ENCODE measurements around the gene PIGU.

Gene PIGU

DNA sequence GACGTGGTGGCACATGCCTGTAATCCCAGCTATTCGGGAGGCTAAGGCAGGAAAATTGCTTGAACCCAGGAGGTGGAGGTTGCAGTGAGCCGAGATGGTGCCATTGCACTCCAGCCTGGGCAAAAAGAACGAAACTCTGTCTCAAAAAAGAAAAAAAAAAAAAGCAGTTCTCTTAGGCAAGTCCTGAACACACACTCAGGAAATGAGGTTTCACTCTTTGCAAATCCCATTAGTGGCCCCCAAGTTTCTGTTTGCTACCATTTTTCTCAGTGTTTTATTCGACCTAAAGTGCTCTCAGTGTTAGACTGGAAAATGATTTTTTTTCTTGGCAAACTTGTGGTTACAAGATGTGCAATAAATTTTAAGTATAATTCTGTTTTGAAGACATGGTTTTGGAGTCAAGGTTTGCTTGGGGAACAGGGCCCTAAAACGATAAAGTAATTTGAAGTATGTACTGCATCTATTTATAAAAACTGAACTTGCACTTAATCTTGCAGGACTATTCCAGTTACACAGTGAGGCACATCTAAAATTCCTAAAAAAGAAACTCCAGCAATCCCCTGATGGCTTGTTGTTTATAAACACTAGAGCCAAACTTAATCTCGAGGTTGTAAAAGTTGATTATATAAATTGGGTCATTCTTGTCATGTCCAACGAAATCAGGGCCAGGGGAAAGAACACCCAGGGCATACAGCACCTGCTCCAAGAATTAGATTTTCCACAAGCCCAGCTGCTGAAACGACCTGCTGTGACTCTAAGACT lies 75.8 kb downstream of the PIGU start:
- TF ChIP-seq POLR2AphosphoS5 (IDR thresholded peaks at IDR 0.05; ENCODE audit: low read depth, low read length), result no peak
- no peak for TF ChIP-seq SIN3A (IDR thresholded peaks at IDR 0.05; ENCODE audit: borderline replicate concordance, insufficient read depth, low read length)

DNA sequence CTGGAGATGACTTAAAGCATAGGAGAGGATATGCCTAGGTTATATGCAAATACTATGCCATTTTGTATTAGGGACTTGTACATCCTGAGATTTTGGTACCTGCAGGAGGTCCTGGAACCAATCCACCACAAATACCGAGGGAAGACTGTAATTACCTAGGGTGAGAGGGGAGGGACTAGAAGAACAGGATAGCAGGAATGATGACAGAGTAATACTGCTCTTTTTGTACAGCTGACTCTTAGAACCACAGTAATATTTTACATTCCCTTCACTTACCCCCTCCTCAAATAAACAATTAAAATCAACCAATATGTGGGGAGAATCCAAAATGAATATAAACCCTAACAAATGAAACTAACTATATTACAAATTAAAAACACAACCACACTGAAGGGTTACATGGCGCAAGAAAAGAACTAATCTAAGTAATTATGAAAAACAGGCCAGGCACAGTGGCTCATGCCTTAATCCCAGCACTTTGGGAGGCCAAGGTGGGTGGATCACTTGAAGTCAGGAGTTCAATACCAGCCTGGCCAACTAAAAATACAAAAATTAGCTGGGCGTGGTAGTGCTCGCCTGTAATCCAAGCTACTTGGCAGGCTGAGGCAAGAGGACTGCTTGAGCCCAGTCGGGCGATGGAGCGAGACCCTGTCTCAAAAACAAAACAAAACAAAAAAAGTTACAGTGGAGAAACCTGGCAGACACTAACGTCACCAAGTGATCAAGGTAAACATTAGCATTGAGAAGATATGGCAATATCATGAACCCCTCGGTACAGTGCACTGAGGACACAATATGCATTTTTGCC lies 81.3 kb downstream of the PIGU start:
- TF ChIP-seq TAF1 (IDR thresholded peaks at IDR 0.05; ENCODE audit: borderline replicate concordance, insufficient read depth, low read length) (no peak), POLR2AphosphoS5 (IDR thresholded peaks at IDR 0.05; ENCODE audit: low read depth, low read length) (no peak), FOXP2 (optimal IDR thresholded peaks at IDR 0.05; ENCODE audit: borderline replicate concordance, extremely low read depth, extremely low read length, insufficient read depth) (no peak), SIN3A (IDR thresholded peaks at IDR 0.05; ENCODE audit: borderline replicate concordance, insufficient read depth, low read length) (no peak)
- TF ChIP-seq, protein P1, sequence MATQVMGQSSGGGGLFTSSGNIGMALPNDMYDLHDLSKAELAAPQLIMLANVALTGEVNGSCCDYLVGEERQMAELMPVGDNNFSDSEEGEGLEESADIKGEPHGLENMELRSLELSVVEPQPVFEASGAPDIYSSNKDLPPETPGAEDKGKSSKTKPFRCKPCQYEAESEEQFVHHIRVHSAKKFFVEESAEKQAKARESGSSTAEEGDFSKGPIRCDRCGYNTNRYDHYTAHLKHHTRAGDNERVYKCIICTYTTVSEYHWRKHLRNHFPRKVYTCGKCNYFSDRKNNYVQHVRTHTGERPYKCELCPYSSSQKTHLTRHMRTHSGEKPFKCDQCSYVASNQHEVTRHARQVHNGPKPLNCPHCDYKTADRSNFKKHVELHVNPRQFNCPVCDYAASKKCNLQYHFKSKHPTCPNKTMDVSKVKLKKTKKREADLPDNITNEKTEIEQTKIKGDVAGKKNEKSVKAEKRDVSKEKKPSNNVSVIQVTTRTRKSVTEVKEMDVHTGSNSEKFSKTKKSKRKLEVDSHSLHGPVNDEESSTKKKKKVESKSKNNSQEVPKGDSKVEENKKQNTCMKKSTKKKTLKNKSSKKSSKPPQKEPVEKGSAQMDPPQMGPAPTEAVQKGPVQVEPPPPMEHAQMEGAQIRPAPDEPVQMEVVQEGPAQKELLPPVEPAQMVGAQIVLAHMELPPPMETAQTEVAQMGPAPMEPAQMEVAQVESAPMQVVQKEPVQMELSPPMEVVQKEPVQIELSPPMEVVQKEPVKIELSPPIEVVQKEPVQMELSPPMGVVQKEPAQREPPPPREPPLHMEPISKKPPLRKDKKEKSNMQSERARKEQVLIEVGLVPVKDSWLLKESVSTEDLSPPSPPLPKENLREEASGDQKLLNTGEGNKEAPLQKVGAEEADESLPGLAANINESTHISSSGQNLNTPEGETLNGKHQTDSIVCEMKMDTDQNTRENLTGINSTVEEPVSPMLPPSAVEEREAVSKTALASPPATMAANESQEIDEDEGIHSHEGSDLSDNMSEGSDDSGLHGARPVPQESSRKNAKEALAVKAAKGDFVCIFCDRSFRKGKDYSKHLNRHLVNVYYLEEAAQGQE (IDR thresholded peaks at IDR 0.05; ENCODE audit: insufficient read depth in 1 of 2, low read depth in 2 of 2, low read length in 2 of 2), result no peak

DNA sequence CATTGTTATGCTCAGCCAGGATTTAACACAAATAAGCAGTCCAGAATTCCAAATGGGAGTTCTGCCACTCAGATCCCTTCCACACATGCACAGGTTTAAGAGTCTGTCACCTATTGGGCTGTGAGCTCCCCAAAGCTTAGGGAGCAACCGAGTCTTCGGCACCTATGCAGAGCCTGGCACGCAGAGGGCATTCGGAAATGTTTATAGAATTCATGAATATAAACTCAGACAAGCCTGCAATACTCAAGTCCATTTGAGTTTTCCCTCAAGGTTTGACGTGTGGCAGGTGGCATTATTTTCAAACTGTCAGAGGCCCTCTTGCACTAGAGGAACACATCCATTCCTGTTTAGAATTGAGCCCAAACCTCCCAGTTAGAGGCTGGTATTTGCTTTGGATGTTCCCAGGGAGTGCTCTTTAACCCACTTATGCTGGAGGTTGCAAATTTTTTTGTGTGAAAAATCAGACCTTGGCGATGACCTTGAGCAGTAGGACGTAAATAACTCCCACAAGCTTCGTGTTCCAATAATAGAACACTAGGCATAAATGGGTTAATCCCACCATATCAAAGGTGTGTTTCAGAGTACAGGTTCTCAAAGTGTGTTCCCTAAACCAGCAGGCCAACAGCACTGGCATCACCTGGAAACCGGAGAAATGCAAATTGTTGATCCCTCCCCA lies 90.3 kb downstream of the PIGU start:
- no peak for TF ChIP-seq SIN3A (IDR thresholded peaks at IDR 0.05; ENCODE audit: borderline replicate concordance, insufficient read depth, low read length)
- TF ChIP-seq FOXP2 (optimal IDR thresholded peaks at IDR 0.05; ENCODE audit: borderline replicate concordance, extremely low read depth, extremely low read length, insufficient read depth), result no peak
- TF ChIP-seq POLR2AphosphoS5 (IDR thresholded peaks at IDR 0.05; ENCODE audit: low read depth, low read length), result no peak
- TF ChIP-seq TAF1 (IDR thresholded peaks at IDR 0.05; ENCODE audit: borderline replicate concordance, insufficient read depth, low read length), result no peak
- TF ChIP-seq, protein P1 (IDR thresholded peaks at IDR 0.05; ENCODE audit: insufficient read depth in 1 of 2, low read depth in 2 of 2, low read length in 2 of 2), result no peak

DNA sequence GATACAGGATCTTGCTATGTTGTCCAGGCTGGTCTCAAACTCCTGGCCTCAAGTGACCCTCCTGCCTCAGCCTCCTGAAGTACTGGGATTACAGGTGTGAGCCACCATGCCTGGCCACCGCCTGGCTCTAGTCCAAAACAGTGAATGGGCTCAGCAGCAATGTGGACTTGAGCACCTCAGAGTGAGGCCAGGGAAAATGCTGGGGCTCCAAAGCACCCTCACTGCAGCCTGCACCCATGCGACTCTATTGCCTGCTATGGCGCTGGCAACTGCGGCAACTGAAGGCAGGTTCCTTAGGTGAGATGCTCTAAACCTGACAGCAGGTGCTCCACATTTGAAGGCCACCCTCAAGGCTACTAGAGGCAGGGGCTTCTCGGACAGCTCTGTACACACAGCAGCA lies 91.9 kb downstream of the PIGU start:
- TF ChIP-seq POLR2AphosphoS5 (IDR thresholded peaks at IDR 0.05; ENCODE audit: low read depth, low read length), result no peak
- no peak for TF ChIP-seq TAF1 (IDR thresholded peaks at IDR 0.05; ENCODE audit: borderline replicate concordance, insufficient read depth, low read length)
- TF ChIP-seq FOXP2 (optimal IDR thresholded peaks at IDR 0.05; ENCODE audit: borderline replicate concordance, extremely low read depth, extremely low read length, insufficient read depth), result no peak
- TF ChIP-seq SIN3A (IDR thresholded peaks at IDR 0.05; ENCODE audit: borderline replicate concordance, insufficient read depth, low read length), result no peak
- TF ChIP-seq, protein P1 (IDR thresholded peaks at IDR 0.05; ENCODE audit: insufficient read depth in 1 of 2, low read depth in 2 of 2, low read length in 2 of 2), result no peak

DNA sequence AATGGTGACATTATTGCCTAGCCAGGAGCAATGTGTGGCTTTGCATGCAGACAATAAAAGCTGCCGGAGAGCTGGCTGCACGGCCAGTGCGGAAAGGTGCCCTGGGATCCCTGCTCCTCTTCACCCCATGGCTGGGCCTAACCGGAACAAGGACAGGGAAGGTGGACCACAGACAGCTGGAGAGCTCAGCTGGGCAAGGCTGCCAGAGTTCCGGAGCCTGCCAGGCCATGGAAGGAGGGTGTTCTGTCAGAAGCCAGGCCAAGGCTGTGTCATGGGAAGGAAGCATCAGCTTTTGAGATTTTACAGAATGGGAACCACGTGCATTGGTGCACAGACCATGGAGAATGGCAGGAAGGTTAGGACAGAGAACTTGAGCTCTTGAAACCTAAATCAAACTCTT lies 93.3 kb downstream of the PIGU start:
- TF ChIP-seq TAF1 (IDR thresholded peaks at IDR 0.05; ENCODE audit: borderline replicate concordance, insufficient read depth, low read length) (no peak), FOXP2 (optimal IDR thresholded peaks at IDR 0.05; ENCODE audit: borderline replicate concordance, extremely low read depth, extremely low read length, insufficient read depth) (no peak), SIN3A (IDR thresholded peaks at IDR 0.05; ENCODE audit: borderline replicate concordance, insufficient read depth, low read length) (no peak), POLR2AphosphoS5 (IDR thresholded peaks at IDR 0.05; ENCODE audit: low read depth, low read length) (no peak)
- TF ChIP-seq, protein P1 (IDR thresholded peaks at IDR 0.05; ENCODE audit: insufficient read depth in 1 of 2, low read depth in 2 of 2, low read length in 2 of 2), result no peak

Data from PFSK-1 (cell line).